Activated gamma-delta T cell treated with anti-CD3 and anti-CD28 coated beads, Interleukin-2, amount 50 U/mL, for 16 hours (primary cell): ENCODE data around the gene HYCC1.
"Not testable (repeated sequence)": the region's sequence is repeated elsewhere in the genome, so short reads cannot be mapped to it uniquely, and the experiment has no call there.

Experiments used
- DNase-seq: peaks from one replicate; pipeline ENCODE4 v3.0.0-alpha.2; 2020; ENCODE audit warnings: low read depth

HYCC1 gene

GRCh38 chr7:23013715-23014649 is at the start of gene HYCC1:
Gene HYCC1, minus strand, starts transcription at chr7:23014130. Its CDS starts 23,019 bp downstream, at chr7:22991111.
- peak; percentile 98 for DNase-seq

- DNase-seq, result no peak
These were observed 48.5 kb upstream of the HYCC1 start for GRCh38 chr7:23062452-23062851.

GRCh38 chr7:23061327-23061726 is 47.4 kb upstream of the HYCC1 start:
- DNase-seq, result no peak

GRCh38 chr7:23058408-23059096 is 44.6 kb upstream of the HYCC1 start:
- no peak for DNase-seq

- DNase-seq, result peak; percentile 40
These were observed 41.8 kb upstream of the HYCC1 start for GRCh38 chr7:23055582-23056178.

- DNase-seq, result not testable (repeated sequence)
These were observed 37.2 kb upstream of the HYCC1 start for GRCh38 chr7:23051124-23051485.

GRCh38 chr7:23046336-23046735 is 32.4 kb upstream of the HYCC1 start:
- not testable (repeated sequence) for DNase-seq

GRCh38 chr7:23045086-23045485 is 31.2 kb upstream of the HYCC1 start:
- not testable (repeated sequence) for DNase-seq

- DNase-seq, result no peak
These were observed 30.7 kb upstream of the HYCC1 start for GRCh38 chr7:23044581-23044980.

GRCh38 chr7:23043441-23043840 is 29.5 kb upstream of the HYCC1 start:
- DNase-seq, result no peak

- not testable (repeated sequence) for DNase-seq
These were observed 25.7 kb upstream of the HYCC1 start for GRCh38 chr7:23039674-23040073.

- DNase-seq, result not testable (repeated sequence)
These were observed 21.8 kb upstream of the HYCC1 start for GRCh38 chr7:23035542-23036371.

GRCh38 chr7:23027261-23027660 is 13.3 kb upstream of the HYCC1 start:
- DNase-seq, result no peak

- no peak for DNase-seq
These were observed 12.2 kb upstream of the HYCC1 start for GRCh38 chr7:23026164-23026563.

GRCh38 chr7:23024454-23024853 is 10.5 kb upstream of the HYCC1 start:
- no peak for DNase-seq

- no peak for DNase-seq
These were observed 8.9 kb upstream of the HYCC1 start for GRCh38 chr7:23022851-23023250.

GRCh38 chr7:23022258-23022769 is 8.4 kb upstream of the HYCC1 start:
- no peak for DNase-seq

GRCh38 chr7:23021596-23021995 is 7.7 kb upstream of the HYCC1 start:
- DNase-seq, result no peak

GRCh38 chr7:23020742-23021401 is 6.9 kb upstream of the HYCC1 start:
- no peak for DNase-seq

- DNase-seq, result no peak
These were observed 4.8 kb upstream of the HYCC1 start for GRCh38 chr7:23018750-23019149.

- DNase-seq, result no peak
These were observed 3.4 kb upstream of the HYCC1 start for GRCh38 chr7:23017309-23017708.
